HFF-Myc (cell line): ENCODE data around the gene TRIM28.

ENCODE experiments used
- DNase-seq: peaks from one replicate; pipeline ENCODE4 v3.0.0-alpha.2; 2011; ENCODE audit warnings: low read depth; ENCODE audit errors: extremely low read depth
- H3K4me3 ChIP-seq: replicated peaks from 2 replicates; pipeline ENCODE4 v1.5.1; 2011; ENCODE audit warnings: low read depth, mild to moderate bottlenecking, control low read depth, low read length
- CTCF ChIP-seq: IDR thresholded peaks from 2 replicates; pipeline ENCODE4 v1.5.1; 2012; ENCODE audit warnings: mild to moderate bottlenecking, low read depth, low read length, control low read depth; ENCODE audit errors: missing control alignments

Gene TRIM28

GRCh38 chr19:58520257-58520599 lies 23.6 kb upstream of the TRIM28 start:
- TF ChIP-seq CTCF, result no peak
- no peak for DNase-seq
- H3K4me3 ChIP-seq, result peak overlapping the region; percentile 84

- DNase-seq, result no peak
- H3K4me3 ChIP-seq, result no peak overlapping the region
- TF ChIP-seq CTCF, result no peak
These were observed 22.2 kb upstream of the TRIM28 start for GRCh38 chr19:58521651-58522050.

- H3K4me3 ChIP-seq, result no peak overlapping the region
- TF ChIP-seq CTCF, result no peak
- DNase-seq, result no peak
These were observed 21.2 kb upstream of the TRIM28 start for GRCh38 chr19:58522709-58523108.

- H3K4me3 ChIP-seq, result no peak overlapping the region
- TF ChIP-seq CTCF, result no peak
- DNase-seq, result no peak
These were observed 14.5 kb upstream of the TRIM28 start for GRCh38 chr19:58529405-58529804.

- no peak overlapping the region for H3K4me3 ChIP-seq
- no peak for DNase-seq
These were observed 12.6 kb upstream of the TRIM28 start for GRCh38 chr19:58531034-58531840.

GRCh38 chr19:58535857-58536256 lies 8.0 kb upstream of the TRIM28 start:
- no peak for TF ChIP-seq CTCF
- DNase-seq, result no peak
- H3K4me3 ChIP-seq, result no peak overlapping the region

More at GRCh38 chr19:58531034-58531840, 12.6 kb upstream of the TRIM28 start:
- TF ChIP-seq CTCF, result no peak
